HG02759 (cell line): ENCODE data around the gene PAQR4.

Experiments
- ATAC-seq: cut with Tn5 transposase; IDR thresholded peaks from one replicate; pipeline ENCODE4 v1.9.1; 2021; ENCODE audit warnings: mild to moderate bottlenecking, moderate library complexity; ENCODE audit not compliant: unreplicated experiment

Gene PAQR4

DNA sequence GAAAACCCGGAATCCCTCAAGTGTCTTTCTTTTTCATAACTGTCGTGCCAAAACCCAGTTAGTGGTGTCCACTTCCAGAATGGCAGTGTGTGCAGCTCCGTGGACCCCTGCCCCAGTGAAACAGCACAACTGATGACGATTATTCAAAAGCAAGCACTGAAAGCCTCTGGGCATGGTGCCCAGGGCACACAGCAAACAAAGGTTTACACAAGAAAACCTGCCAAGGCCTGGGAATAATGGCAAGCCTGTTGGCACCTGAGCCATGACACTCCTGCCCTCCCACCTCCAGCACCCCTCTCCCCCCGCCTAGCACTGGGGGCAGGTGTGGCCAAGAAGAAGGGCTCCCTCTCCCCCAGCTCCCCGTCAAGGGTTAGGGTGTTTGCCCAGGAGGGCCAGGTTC, 8.3 kb downstream of the PAQR4 start:
- no peak for ATAC-seq

- no peak for ATAC-seq
These were observed 10.6 kb downstream of the PAQR4 start for GRCh38 chr16:2979669-2980226.

GRCh38 chr16:2980227-2981176, 11.4 kb downstream of the PAQR4 start, which contains the start of gene PKMYT1:
Gene PKMYT1, minus strand, starts transcription at chr16:2980446. Its CDS starts 789 bp downstream, at chr16:2979657.
- ATAC-seq, result peak; percentile 78

- ATAC-seq, result peak; percentile 1
These were observed 12.2 kb downstream of the PAQR4 start for GRCh38 chr16:2981177-2981898.

DNA sequence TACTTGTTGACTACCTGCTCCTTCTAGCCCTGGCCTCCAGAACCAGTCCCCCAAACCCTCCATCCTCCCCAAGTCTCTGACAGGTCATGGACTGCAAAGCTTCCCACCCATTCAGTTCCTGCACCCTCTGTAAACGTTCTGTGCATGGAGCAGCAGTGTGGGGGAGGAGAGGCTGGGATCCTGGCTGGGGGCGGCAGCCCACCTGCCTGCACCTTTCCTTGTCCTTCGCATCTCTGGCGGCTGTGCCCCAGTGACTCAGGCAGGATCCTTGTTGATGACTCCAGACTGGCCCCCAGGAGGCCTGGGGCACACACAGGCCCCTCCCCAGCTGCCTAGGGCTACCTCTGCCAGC, 12.7 kb downstream of the PAQR4 start:
- ATAC-seq, result no peak

DNA sequence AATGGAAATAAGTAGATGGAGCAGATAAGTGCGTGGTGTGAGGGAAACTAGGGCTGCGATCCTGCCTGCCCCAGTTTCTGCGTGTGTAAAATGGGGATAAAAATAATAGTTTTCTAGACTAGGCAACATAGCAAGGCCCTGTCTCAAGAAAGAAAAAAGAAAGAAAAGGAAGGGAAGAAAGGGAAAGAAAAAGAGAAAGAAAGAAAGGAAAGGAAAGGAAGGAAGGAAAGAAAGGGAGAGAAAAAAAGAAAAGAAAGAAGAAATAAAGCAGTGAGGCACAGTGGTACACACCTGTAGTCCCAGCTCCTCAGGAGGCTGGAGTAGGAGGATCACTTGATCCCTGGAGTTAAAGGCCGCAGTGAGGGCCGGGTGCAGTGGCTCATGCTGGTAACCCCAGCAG, 13.3 kb downstream of the PAQR4 start:
- ATAC-seq, result no peak

DNA sequence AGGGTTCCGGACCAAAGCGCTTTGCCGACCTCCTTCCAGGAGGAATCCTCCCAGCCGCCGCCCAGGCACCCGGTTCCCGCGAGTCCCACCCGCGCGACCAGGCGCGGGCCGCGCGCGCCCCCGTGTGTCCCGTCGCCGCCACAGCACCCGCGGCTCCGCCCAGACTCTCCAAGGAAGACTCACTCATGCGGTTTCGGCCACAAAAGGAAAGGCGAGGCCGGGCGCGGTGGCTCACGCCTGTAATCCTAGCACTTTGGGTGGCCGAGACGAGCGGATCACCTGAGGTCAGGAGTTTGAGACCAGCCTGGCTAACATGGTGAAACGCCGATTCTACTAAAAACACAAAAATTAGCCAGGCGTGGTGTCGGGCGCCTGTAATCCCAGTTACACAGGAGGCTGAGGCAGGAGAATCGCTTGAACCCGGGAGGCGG, 14.6 kb downstream of the PAQR4 start:
- no peak for ATAC-seq

GRCh38 chr16:2985462-2985861, 16.3 kb downstream of the PAQR4 start:
- ATAC-seq, result no peak

- no peak for ATAC-seq
These were observed 16.8 kb downstream of the PAQR4 start for GRCh38 chr16:2985893-2986355.

- no peak for ATAC-seq
These were observed 17.6 kb downstream of the PAQR4 start for GRCh38 chr16:2986623-2987188.

- ATAC-seq, result no peak
These were observed 18.1 kb downstream of the PAQR4 start for GRCh38 chr16:2987286-2987685.

DNA sequence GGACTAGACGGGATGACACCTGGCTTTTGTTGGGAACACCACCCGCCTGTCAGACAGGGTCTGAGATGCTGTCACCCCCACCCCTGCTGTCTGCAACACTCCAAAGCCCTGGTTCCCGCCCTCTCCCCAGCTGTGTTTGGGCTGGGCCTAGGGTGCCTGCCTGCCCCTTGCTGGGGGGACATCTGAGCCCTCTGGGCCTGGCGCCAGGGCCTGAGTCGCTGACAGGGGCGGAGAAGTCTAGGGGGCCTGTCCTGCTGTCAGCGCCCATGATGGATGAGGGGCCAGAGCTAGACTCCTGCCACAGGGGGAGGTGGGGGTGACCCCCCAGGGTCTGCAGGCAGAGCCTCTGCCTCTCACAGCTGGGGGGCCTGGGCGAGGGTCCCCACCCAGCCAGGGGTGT, 18.7 kb downstream of the PAQR4 start:
- no peak for ATAC-seq

- no peak for ATAC-seq
These were observed 19.5 kb downstream of the PAQR4 start for GRCh38 chr16:2988590-2989099.

DNA sequence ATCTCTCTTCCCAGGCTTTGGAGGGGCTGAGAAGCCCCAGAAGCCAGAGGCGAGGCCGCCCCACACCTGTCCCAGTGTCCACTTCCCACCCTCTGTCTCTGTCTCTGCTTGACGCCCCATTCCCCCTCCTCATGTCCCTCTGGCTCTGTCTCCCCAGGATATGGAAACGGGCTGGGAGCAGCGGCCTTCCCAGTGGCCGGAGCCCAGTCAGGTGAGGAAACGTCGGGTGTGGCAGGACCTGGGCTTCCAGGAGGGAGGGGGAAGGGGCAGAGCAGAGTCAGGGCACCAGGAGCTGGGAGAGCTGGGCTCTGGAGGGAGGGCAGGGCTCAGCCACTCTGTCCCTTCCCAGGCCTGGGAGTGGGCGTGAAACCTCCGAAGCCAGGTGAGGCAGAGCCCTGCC, 21.7 kb downstream of the PAQR4 start:
- ATAC-seq, result no peak

GRCh38 chr16:2991566-2992261, 22.6 kb downstream of the PAQR4 start:
- no peak for ATAC-seq

DNA sequence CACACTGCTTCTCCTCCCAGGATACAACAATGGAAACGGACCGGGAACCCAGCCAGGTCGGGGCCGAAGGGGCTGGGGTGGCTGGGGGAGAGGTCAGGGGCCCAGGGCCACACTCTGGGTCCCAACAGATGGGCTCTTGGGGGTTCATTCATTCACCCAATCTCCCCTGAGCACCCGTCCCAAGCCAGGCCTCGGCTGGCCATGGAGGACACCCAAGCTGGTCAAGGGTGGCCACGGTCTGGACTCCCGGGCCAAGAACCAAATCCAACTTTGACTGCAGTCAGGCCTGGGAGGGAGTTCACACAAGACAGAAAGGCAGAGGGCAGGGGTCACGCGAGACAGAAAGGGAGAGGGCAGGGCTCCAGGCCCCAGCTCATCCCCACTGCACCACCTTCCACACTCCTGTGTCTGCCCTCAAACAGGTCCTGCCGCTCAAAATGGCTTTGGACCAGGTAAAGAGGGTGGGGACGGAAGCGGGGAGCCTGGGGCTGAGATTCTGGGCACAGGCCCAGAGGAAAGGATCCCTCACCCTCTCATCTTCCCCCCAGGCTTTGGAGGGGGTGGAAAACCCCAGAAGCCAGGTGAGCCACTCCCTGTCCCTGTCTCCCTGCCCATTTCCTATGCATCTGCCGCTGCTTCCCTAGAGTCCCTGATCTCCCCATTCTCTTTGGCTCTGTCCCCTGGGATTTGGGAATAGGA, 23.4 kb downstream of the PAQR4 start:
- no peak for ATAC-seq

DNA sequence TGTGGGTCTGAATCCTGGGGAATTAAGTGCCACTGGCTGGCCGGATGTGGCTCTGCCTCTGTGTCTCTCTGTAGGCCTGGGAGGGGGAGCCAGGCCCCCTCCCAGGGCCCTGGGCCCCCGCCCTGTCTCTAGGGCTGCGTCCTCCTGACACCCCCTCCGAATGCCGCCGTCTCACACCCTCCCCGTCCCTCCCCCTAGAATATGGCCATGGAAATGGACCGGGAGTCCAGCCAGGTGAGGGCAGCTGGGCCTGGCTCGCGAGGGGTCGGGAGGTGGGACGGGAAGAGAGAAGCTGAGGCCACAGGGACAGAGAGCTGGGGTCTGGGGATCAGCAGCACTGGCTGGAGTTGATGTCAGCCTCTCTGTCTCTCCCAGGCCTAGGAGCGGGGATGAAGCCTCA, 27.1 kb downstream of the PAQR4 start:
- no peak for ATAC-seq

- no peak for ATAC-seq
These were observed 30.8 kb downstream of the PAQR4 start for GRCh38 chr16:2999929-3000328.

DNA sequence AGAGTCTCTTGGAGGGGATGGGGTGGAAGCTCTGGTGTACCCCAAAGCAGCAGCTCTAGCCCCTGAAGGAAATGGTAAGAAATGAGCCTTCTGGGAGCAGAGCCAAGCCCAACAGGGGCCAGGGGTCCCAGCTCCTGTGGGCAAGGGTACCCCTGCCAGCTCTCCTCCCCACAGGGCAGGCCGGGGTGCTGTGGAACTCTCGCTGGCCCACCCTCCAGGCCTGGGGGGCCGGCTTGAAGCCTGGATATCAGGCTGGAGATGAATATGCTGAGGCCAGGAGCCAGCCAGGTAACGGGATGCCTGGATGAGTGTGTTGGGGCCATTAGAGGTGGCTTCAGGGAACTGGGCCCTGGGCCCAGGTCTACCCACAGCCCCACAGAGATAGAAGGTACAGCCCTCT, 31.4 kb downstream of the PAQR4 start:
- no peak for ATAC-seq

GRCh38 chr16:3001316-3001715, 32.2 kb downstream of the PAQR4 start:
- no peak for ATAC-seq
